Mesothelial cell of epicardium (in vitro differentiated cells): Measurements from ENCODE around the gene ROBO1. TPM values are rescaled to one million over a fixed set of nuclear protein-coding genes. Genes with fewer than 3 reads are reported as not detected.

Source experiments
- DNase-seq, 2 experiments: peaks; one replicate each; pipeline ENCODE4 v3.0.0; 2021; ENCODE audit warnings: low spot score in 2 of 2; ENCODE audit not compliant: unreplicated experiment in 2 of 2
- H3K27ac Mint-ChIP-seq: 2 replicates; pipeline ENCODE4 v1.8.0; 2021; ENCODE audit warnings: mixed read lengths
- H3K27me3 Mint-ChIP-seq: 2 replicates; pipeline ENCODE4 v1.8.0; 2021; ENCODE audit warnings: low read depth, mixed read lengths
- H3K36me3 Mint-ChIP-seq: 2 replicates; pipeline ENCODE4 v1.8.0; 2021; ENCODE audit warnings: mixed read lengths
- H3K4me1 Mint-ChIP-seq: 2 replicates; pipeline ENCODE4 v1.8.0; 2021; ENCODE audit warnings: mixed read lengths
- H3K4me3 Mint-ChIP-seq: 2 replicates; pipeline ENCODE4 v1.8.0; 2021; ENCODE audit warnings: mild to moderate bottlenecking, moderate library complexity, mixed read lengths
- H3K9me3 Mint-ChIP-seq: 2 replicates; pipeline ENCODE4 v1.8.0; 2021; ENCODE audit warnings: mixed read lengths
- CTCF ChIP-seq: fragments of 200-600 bp; sonication (generic); IDR thresholded peaks from one replicate; pipeline ENCODE4 v1.5.0; 2021; ENCODE audit warnings: antibody characterized with exemption; ENCODE audit not compliant: unreplicated experiment
- total RNA-seq: library from RNA; stranded (reverse); gene quantifications from 3 replicates; pipeline ENCODE4 v1.2.1, GENCODE V29; 2021

Gene ROBO1
- total RNA-seq, 1 donor from 2014 or later = 143 TPM

GRCh38 chr3:78990156-78990555 is 777.6 kb downstream of the ROBO1 start:
- Mint-ChIP-seq H3K27ac (no peak overlapping the region), H3K36me3 (peaks cover 18% of the 10 kb centered on the region), H3K4me1 (peaks cover 24% of the 10 kb centered on the region), H3K4me3 (no peak overlapping the region), H3K27me3 (no peaks in the 10 kb centered on the region), H3K9me3 (peaks cover 15% of the 10 kb centered on the region)
- TF ChIP-seq CTCF = no peak
- DNase-seq = no peak

- Mint-ChIP-seq H3K9me3 (peaks cover 18% of the 10 kb centered on the region), H3K4me3 (no peak overlapping the region), H3K27ac (no peak overlapping the region), H3K27me3 (no peaks in the 10 kb centered on the region), H3K36me3 (peaks cover 26% of the 10 kb centered on the region), H3K4me1 (peaks cover 13% of the 10 kb centered on the region)
- peak; percentile 42 for TF ChIP-seq CTCF
- no peak for DNase-seq
Observed at GRCh38 chr3:78988324-78988723, 779.5 kb downstream of the ROBO1 start.

- no peaks in the 10 kb centered on the region for H3K27me3 Mint-ChIP-seq
- peaks cover 12% of the 10 kb centered on the region for H3K4me1 Mint-ChIP-seq
- DNase-seq = no peak
- no peak overlapping the region for H3K27ac Mint-ChIP-seq
- H3K9me3 Mint-ChIP-seq = peaks cover 6% of the 10 kb centered on the region
- peaks cover 14% of the 10 kb centered on the region for H3K36me3 Mint-ChIP-seq
- no peak overlapping the region for H3K4me3 Mint-ChIP-seq
- TF ChIP-seq CTCF = no peak
Observed at GRCh38 chr3:78986416-78987101, 781.2 kb downstream of the ROBO1 start.

- Mint-ChIP-seq H3K27me3 (no peaks in the 10 kb centered on the region), H3K36me3 (peaks cover 16% of the 10 kb centered on the region), H3K27ac (peak overlapping the region; percentile 43), H3K4me3 (no peak overlapping the region), H3K9me3 (peaks cover 4% of the 10 kb centered on the region), H3K4me1 (peaks cover 12% of the 10 kb centered on the region)
- no peak for TF ChIP-seq CTCF
- no peak for DNase-seq
Observed at GRCh38 chr3:78985981-78986380, 781.8 kb downstream of the ROBO1 start.

GRCh38 chr3:78979028-78979427 is 788.8 kb downstream of the ROBO1 start:
- Mint-ChIP-seq H3K36me3 (peaks cover 7% of the 10 kb centered on the region), H3K4me3 (no peak overlapping the region), H3K27me3 (no peaks in the 10 kb centered on the region), H3K4me1 (peaks cover 20% of the 10 kb centered on the region), H3K9me3 (no peaks in the 10 kb centered on the region), H3K27ac (peak overlapping the region; percentile 8)
- no peak for TF ChIP-seq CTCF
- DNase-seq = no peak
